Stimulated activated CD8-positive, alpha-beta memory T cell treated with anti-CD3 and anti-CD28 coated beads, Interleukin-4, amount 100 ng/mL, for 24 hours (primary cell): ENCODE data around the gene NCAM1.
"Not testable (repeated sequence)": the region's sequence is repeated elsewhere in the genome, so short reads cannot be mapped to it uniquely, and the experiment has no call there.

Experiments used
- DNase-seq: peaks from one replicate; pipeline ENCODE4 v3.0.0-alpha.2; 2020; ENCODE audit warnings: low read depth

NCAM1 gene

GRCh38 chr11:113021111-113021510, 59.9 kb downstream of the NCAM1 start:
- DNase-seq = no peak

GRCh38 chr11:113022262-113022661, 61.0 kb downstream of the NCAM1 start:
- DNase-seq = no peak

GRCh38 chr11:113023228-113023627, 62.0 kb downstream of the NCAM1 start:
- DNase-seq = no peak

DNA sequence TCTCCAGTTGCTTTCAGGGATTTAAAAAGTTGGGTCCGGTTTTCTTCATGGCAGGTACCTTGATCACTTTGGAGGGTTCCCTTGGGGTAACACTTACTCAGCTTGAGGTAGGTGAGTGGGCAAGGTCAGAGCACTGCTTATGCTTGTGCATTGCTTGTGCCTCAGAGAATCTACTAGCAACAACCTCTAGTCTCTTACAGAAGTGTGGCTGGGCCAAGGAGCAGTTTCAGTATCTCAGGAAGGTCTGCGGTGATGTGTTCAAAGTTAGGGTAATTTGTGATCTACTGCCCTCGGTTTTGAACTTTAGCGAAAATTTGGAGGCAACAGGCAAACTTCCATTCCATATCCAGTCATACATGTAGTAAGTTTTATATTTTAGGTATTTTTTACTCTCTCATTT, 62.8 kb downstream of the NCAM1 start:
- DNase-seq = no peak

DNA sequence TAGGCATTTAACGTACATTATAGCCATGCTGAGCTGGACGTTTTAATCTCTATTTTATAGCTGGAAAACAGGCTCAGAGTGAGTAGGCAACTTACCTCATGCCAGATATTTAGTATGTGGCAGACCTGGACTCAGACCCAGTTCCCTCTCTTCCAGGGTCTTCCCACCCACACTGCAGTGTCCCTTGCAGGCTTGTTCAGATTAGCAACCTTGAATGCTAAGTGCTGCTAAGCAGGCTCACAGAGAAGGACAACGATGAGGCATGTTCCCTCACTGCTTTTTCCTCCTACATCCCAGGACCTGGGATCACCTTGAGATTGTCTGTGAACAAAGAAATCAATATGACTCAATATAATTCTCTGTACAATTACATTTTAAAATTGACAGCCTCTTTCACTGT, 65.6 kb downstream of the NCAM1 start:
- no peak for DNase-seq

DNA sequence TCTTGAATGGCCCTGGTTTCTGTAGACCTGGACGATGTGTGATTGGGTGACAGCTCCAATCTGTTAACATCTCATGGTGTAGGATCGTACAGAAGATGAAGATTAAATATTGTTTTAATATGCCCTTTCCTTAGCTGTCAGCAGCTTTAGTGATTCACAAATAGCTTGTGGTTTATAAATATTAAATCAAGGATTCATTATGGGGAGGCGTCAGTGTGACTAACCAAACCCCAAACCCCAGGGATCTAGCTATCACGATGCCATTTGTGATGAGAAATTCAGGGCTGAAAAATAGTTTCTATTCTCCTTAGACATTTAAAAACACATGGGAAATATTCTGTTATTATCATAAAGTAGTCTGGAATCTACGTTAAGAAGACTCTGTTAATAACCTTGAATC, 73.4 kb downstream of the NCAM1 start:
- DNase-seq = no peak

DNA sequence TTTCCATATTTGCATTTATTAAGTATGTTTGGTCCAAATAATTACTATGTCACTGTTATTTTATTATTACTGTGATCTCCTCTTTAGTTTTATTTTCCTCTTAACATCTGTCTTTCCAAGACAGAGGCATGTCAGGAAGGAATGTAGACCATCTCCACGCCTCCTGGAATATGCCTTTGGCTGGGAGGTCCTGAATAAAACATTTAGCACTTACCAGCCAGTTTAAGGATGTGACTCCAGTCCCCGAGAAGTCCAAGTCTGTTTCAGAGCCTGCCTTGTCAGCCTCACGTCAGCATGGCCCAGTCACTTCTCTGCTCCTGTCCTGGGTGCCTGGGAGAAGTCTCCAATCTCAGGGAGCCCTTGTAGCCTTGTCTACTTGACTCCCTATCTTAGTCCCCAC, 74.5 kb downstream of the NCAM1 start:
- no peak for DNase-seq

DNA sequence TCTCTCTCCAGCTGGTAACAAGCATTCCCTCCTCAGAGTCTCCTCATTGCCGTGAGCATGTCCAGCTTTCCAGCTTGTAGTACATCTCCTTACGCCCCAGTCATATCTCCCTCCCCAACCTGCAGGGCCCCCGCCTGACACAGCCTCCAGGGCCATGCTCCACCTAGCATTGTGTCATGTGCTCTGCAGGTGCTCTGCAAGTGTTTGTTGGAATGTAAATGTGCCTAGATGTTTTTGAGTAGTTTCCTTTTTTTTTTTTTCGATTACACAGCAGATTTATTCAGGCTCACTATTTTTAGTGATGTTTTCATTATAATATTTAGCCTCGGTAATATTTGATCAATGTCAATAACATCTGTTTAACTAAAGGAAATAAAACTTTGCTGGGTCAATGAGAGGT, 82.5 kb downstream of the NCAM1 start:
- no peak for DNase-seq

GRCh38 chr11:113045146-113045545, 83.9 kb downstream of the NCAM1 start:
- DNase-seq = no peak

GRCh38 chr11:113046866-113047265, 85.6 kb downstream of the NCAM1 start:
- DNase-seq = no peak

DNA sequence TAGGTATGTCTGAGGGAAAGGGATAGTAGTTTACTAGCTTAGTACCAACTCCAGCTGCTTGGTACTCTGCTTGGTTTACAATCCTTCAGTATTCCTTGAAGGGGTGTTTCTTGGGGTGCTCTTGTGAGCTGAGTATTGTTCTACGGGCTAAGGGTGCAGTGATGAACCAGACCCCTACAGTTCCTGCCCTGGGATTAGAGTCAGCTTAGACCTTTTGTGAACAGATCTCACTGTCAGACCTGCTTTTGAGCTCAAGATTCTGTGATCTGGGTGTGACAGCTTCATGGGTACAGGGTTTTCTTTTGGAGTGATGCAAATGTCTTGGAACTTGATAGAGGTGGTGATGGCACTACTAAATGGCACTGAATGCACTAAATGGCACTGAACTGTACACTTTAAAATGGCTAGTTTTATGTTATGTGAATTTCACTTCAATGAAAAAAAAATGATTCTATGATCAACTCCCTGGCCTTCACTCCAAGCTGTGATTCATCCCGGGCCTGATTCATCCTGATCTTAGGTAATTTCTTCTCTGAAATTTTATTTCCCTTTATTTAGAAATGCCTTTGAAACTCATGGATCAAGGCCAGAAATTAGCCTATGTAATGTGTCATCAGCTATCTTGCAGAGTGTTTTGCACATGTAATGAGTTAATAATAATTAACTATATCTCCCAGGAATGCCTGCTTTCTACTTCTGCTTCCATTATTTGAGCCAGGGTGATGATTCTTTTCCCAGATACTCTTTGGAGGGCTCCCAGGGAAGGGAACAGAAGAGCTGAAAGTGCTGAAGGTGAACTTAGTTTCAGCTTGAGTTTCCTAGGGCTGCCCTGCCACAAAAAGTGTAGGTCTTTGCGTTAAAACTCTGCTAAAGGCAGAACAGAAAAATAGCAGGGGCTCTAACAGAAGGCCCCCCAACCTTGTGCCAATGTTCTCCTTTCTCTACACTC, 87.9 kb downstream of the NCAM1 start:
- no peak for DNase-seq

- not testable (repeated sequence) for DNase-seq
Measured at GRCh38 chr11:113053042-113053441, 91.8 kb downstream of the NCAM1 start.

DNA sequence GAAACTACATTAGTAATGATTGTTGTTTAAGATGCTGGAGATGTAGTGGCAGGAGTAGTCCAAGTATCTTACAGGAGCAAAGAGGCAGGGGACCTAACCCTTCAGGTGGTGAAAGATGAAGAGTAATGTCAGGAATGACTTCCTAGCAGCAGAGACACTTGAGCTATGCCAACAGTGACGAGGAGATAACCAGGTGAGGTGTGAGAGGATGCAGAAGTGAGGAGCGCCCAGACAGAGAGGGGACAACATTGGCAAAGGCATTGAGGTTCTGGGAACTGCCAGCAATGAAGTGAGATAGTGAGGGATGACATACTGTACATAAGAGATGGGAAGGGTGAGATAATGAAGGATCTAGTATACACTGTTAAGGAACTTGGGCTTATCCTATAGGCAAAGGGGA, 95.8 kb downstream of the NCAM1 start:
- DNase-seq = no peak

DNA sequence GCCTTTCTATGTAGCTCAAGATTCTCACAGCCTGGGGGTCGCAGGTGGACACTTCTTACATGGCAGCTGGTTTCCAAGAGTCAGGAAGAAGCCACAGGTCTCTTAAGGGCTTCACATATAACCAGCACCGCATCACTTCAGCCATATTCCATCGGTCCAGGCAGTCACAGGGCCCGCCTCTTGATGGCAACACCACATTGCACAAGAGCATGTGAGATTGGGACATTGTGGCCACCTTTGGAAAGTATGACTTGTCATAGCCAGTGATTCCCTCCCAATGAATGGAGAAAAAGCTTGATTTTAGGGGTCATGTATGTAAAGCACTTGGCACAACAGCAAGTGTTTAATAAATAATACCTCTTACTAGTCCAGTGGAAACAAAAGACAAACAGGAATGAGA, 98.3 kb downstream of the NCAM1 start:
- no peak for DNase-seq

- no peak for DNase-seq
Measured at GRCh38 chr11:113065330-113065729, 104.1 kb downstream of the NCAM1 start.

DNA sequence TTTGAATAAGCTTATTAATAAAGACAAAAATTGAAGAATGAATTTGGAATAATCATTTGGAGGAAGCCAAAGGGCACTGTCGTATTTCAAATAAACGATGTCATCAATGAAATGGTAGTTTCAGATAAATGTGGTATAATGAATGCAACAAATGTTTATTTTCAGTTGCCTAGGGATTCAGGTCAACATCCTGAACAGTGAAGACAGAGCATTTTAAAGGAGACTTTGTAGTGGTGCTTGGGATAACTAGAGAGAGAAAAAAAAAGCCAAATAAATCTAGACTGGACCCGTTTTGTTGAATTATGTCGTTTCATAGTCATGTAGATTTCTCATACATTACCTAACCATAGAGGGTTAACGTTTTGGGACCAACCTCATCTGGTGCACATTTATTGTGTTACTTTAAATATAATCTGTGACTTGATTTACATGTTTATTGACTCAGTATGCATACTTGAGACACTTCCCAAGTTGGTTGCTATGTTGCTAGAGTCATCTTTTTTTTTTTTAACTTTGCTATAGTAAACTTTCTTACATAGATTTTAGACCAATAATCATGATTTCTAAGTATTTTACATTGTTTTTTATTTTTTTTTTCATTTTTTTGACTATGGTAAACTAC, 111.1 kb downstream of the NCAM1 start:
- DNase-seq = no peak

GRCh38 chr11:113073290-113073953, 112.2 kb downstream of the NCAM1 start:
- no peak for DNase-seq

GRCh38 chr11:113075586-113076095, 114.4 kb downstream of the NCAM1 start:
- no peak for DNase-seq

DNA sequence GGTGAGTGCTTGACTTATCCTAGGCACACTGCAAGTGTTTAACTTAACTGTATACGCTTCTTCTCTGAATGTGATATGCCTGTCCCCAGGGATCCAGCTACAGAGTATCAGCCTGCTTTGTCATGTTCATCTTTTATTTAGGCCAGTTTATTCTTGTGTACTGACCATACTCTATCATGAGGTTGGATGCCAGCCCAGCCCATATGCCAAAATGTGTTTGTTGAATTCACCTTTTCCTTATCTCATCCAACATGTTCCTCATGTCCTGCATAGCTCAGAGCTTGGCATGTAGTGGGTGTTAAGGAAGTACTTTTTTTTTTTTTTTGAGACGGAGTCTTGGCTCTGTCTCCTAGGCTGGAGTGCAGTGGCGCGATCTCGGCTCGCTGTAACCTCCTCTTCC, 116.2 kb downstream of the NCAM1 start:
- no peak for DNase-seq

DNA sequence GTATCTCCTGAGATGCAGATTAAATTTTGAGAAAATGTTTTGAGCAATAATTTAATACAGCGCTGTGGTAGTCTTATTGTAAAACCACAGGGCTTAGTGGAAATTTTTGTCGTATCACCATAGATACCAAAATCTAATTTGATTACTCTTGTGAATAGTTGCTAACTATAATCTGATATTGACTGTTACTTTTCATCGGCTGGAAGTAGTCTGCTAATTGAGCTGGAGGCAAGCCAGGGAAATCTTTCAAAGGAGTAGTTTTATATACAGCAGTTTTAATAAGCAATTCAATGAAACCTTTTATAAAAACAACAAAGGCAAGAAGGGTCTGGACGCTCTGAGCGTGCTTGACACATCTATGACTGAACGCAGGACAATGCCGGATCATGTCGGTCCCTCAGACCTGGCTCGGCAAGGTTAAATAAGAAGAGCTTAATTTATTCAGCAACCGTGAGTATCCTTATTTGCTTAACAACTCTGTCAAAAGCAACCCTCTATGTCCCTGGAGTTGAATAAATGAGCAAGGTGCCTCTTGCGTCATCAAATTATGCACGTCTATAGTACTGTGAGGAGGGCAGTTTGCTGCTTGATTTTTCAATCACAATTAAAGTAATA, 121.2 kb downstream of the NCAM1 start:
- DNase-seq = no peak

GRCh38 chr11:113083571-113083970, 122.4 kb downstream of the NCAM1 start:
- no peak for DNase-seq

DNA sequence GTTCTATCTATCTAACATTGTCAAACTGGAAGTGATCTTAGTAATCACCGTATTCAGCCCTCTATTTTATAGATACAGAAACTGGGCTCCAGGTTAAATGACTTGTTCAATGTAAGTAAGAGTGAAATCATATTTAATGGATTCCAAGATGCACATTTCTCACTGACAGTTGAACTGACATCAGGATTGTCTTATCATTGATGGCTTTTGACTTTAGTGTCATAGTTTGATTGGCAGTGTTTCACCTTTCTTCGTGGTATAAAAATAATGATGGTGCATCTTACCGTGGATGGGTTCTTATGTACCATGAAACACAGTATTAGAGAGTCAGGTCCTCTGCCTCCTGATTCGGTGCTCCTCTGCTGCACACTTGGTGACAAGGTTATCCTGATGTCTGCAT, 123.1 kb downstream of the NCAM1 start:
- no peak for DNase-seq
